H1 (cell line): ENCODE data around the gene MAGI1. TPM values are rescaled to one million over a fixed set of nuclear protein-coding genes. Genes with fewer than 3 reads are reported as not detected.

ENCODE experiments used
- CEBPB ChIP-seq: IDR thresholded peaks from 2 replicates; pipeline ENCODE4 v1.6.1; 2012; ENCODE audit warnings: low read depth, low read length
- RAD21 ChIP-seq, 2 experiments: IDR thresholded peaks in 1 of 2; conservative IDR thresholded peaks in 1 of 2; 2 replicates each; pipeline ENCODE4 v1.6.1; 2011; ENCODE audit warnings: low read depth in 2 of 2, low read length in 2 of 2, improper control_type of control experiment in 1 of 2, inconsistent platforms in 1 of 2, mild to moderate bottlenecking in 1 of 2, moderate library complexity in 1 of 2
- polyA plus RNA-seq, 7 experiments: library from polyadenylated mRNA; depleted of rRNA in 3 of 7; stranded (reverse) in 5 of 7; unstranded in 2 of 7; fragments of >200 nt in 5 of 7; fragments of 200-250 nt in 2 of 7; gene quantifications; 1 replicate in 5 of 7; 2 replicates in 1 of 7; 4 replicates in 1 of 7; pipeline versions ENCODE4 v1.2.1 to v1.2.3, GENCODE V29; 2011 to 2013; ENCODE audit warnings: missing spikeins in 2 of 7, mixed read lengths in 2 of 7
- total RNA-seq: library from RNA; stranded (reverse); fragmentation: NEBNext Ultra II Directional; extraction: Animal tissue kit (Norgen Biotek cat#: 25700); gene quantifications from 2 replicates; pipeline ENCODE4 v1.2.1, GENCODE V29; 2021
- TF ChIP-seq, protein P1 (sequence below): IDR thresholded peaks from 2 replicates; pipeline ENCODE4 v1.6.1; 2012; ENCODE audit warnings: inconsistent platforms

The MAGI1 gene
- total and polyA plus RNA-seq, 2 of the 8 experiments (the other 6 are each of a cell fraction or from before 2014, with no cell fraction given): 19.8 to 78.0 TPM

DNA sequence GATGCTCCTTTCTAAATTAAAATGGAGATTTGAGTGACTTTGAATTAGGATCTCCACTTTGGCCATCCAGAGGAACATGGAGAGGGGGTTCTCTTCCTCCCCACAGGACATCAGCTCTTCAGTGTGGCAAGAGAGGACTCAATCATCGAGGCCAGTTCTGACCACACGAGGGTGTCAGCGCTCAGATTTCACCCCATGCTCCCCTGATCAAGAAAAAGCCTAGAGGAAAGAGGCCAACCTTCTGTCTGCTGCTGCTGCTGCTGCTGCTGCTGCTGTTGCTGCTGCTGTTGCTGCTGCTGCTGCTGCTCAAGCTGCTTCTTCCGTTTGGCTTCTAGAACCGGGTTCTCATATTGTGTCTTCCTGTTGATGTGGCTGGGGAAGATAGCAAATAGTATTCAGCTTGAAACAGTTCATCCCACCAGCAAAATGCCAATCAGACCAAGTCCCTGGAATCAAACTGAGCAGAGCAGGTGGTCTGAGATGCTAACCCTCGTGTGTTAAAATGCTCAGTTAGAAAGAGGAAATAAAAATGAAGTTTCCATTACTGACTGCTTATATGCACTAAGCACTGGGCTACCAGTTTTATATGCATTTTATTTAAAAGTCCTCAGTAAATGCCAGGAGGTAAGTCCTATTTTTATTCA, 599.0 kb downstream of the MAGI1 start (continued):
- TF ChIP-seq RAD21 (IDR thresholded peaks at IDR 0.05 in 1 of 2, conservative IDR thresholded peaks at IDR 0.05 in 1 of 2; ENCODE audit: low read depth in 2 of 2, low read length in 2 of 2): peak; percentile 85 to 86
- TF ChIP-seq, protein P1, sequence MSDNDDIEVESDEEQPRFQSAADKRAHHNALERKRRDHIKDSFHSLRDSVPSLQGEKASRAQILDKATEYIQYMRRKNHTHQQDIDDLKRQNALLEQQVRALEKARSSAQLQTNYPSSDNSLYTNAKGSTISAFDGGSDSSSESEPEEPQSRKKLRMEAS: 0 out of 2 replicates have a peak, but pooled peaks have one; percentile 9
- peak; percentile 4; the same call in 1 of the 2 replicates for TF ChIP-seq CEBPB
